22Rv1 (cell line): ENCODE data around the gene GSTK1.

Experiments used
- CTCF ChIP-seq: fragments of 450-650 bp; IDR thresholded peaks from 2 replicates; pipeline ENCODE4 v1.5.1; 2017; ENCODE audit warnings: mild to moderate bottlenecking
- ZFX ChIP-seq: fragments of 450-650 bp; IDR thresholded peaks from 2 replicates; pipeline ENCODE4 v1.6.1; 2017; ENCODE audit warnings: antibody characterized with exemption, borderline replicate concordance

GRCh38 chr7:143239813-143240212 lies 23.4 kb upstream of the GSTK1 start:
- no peak for TF ChIP-seq CTCF
- no peak for TF ChIP-seq ZFX
